Measurements from ENCODE around the gene EPS15. TPM values are rescaled to one million over a fixed set of nuclear protein-coding genes. Genes with fewer than 3 reads are reported as not detected.
"Not testable (repeated sequence)": the region's sequence is repeated elsewhere in the genome, so short reads cannot be mapped to it uniquely, and the experiment has no call there.

EPS15 gene
- total RNA-seq, 3 donors from 2014 or later: 83.6 to 144 (median 127) TPM

GRCh38 chr1:51534447-51534846 is 15.4 kb upstream of the EPS15 start:
- peak overlapping the region; percentile 20 to 63 for H3K27ac ChIP-seq
- TF ChIP-seq POLR2A (IDR thresholded peaks at IDR 0.05) (no peak), POLR2AphosphoS5 (IDR thresholded peaks at IDR 0.05) (no peak)
- H3K36me3 ChIP-seq: no peaks in the 10 kb centered on the region
- H3K4me3 ChIP-seq: no peak overlapping the region
- no peaks in the 10 kb centered on the region for H3K9me3 ChIP-seq
- intact Hi-C loops (cut with DNase I; ENCODE audit: low total_unique reads): no loop called here
- no peaks in the 10 kb centered on the region for H3K27me3 ChIP-seq
- no peaks in the 10 kb centered on the region for H3K4me1 ChIP-seq
- no peak for DNase-seq (ENCODE audit: low spot score in 2 of 2)

- no peak overlapping the region for H3K4me3 ChIP-seq
- intact Hi-C loops (cut with DNase I; ENCODE audit: low total_unique reads): no loop called here
- H3K27me3 ChIP-seq: no peaks in the 10 kb centered on the region
- DNase-seq (ENCODE audit: low spot score in 2 of 2): no peak
- H3K27ac ChIP-seq: no peak overlapping the region
- H3K36me3 ChIP-seq: no peaks in the 10 kb centered on the region
- no peaks in the 10 kb centered on the region for H3K4me1 ChIP-seq
- no peaks in the 10 kb centered on the region for H3K9me3 ChIP-seq
- TF ChIP-seq CTCF (IDR thresholded peaks at IDR 0.05) (no peak), POLR2A (IDR thresholded peaks at IDR 0.05) (no peak), POLR2AphosphoS5 (IDR thresholded peaks at IDR 0.05) (no peak)
These were observed 13.8 kb upstream of the EPS15 start for GRCh38 chr1:51532853-51533252.

GRCh38 chr1:51530447-51530846 is 11.4 kb upstream of the EPS15 start:
- intact Hi-C loops (cut with DNase I; ENCODE audit: low total_unique reads); H3K27ac ChIP-seq; H3K27me3 ChIP-seq; H3K4me3 ChIP-seq; H3K9me3 ChIP-seq; H3K4me1 ChIP-seq; H3K36me3 ChIP-seq; DNase-seq (ENCODE audit: low spot score in 2 of 2): not testable (repeated sequence)

GRCh38 chr1:51527144-51527543 is 8.1 kb upstream of the EPS15 start:
- no peaks in the 10 kb centered on the region for H3K27me3 ChIP-seq
- no peak overlapping the region for H3K27ac ChIP-seq
- no peak overlapping the region for H3K4me3 ChIP-seq
- H3K36me3 ChIP-seq: no peaks in the 10 kb centered on the region
- DNase-seq (ENCODE audit: low spot score in 2 of 2): no peak
- no peaks in the 10 kb centered on the region for H3K9me3 ChIP-seq
- intact Hi-C loops (cut with DNase I; ENCODE audit: low total_unique reads): no loop called here
- TF ChIP-seq POLR2A (IDR thresholded peaks at IDR 0.05) (no peak), CTCF (IDR thresholded peaks at IDR 0.05) (no peak), POLR2AphosphoS5 (IDR thresholded peaks at IDR 0.05) (no peak)
- H3K4me1 ChIP-seq: no peaks in the 10 kb centered on the region

GRCh38 chr1:51526248-51526647 is 7.2 kb upstream of the EPS15 start:
- no peaks in the 10 kb centered on the region for H3K9me3 ChIP-seq
- no peak for DNase-seq (ENCODE audit: low spot score in 2 of 2)
- no peak overlapping the region for H3K27ac ChIP-seq
- H3K27me3 ChIP-seq: no peaks in the 10 kb centered on the region
- H3K36me3 ChIP-seq: no peaks in the 10 kb centered on the region
- intact Hi-C loops (cut with DNase I; ENCODE audit: low total_unique reads): no loop called here
- H3K4me3 ChIP-seq: no peak overlapping the region
- H3K4me1 ChIP-seq: no peaks in the 10 kb centered on the region
- TF ChIP-seq POLR2AphosphoS5 (IDR thresholded peaks at IDR 0.05) (no peak), CTCF (IDR thresholded peaks at IDR 0.05) (no peak), POLR2A (IDR thresholded peaks at IDR 0.05) (no peak)

GRCh38 chr1:51525295-51525694 is 6.2 kb upstream of the EPS15 start:
- Histone ChIP-seq H3K36me3 (no peaks in the 10 kb centered on the region), H3K9me3 (no peaks in the 10 kb centered on the region), H3K27me3 (no peaks in the 10 kb centered on the region), H3K4me3 (no peak overlapping the region), H3K4me1 (no peaks in the 10 kb centered on the region), H3K27ac (no peak overlapping the region)
- TF ChIP-seq CTCF (IDR thresholded peaks at IDR 0.05) (no peak), POLR2AphosphoS5 (IDR thresholded peaks at IDR 0.05) (no peak), POLR2A (IDR thresholded peaks at IDR 0.05) (no peak)
- DNase-seq (ENCODE audit: low spot score in 2 of 2): no peak
- intact Hi-C loops (cut with DNase I; ENCODE audit: low total_unique reads): no loop called here
